Stomach smooth muscle (tissue), 2 donors: ENCODE results near the gene PAH.

Experiments used
- H3K27ac ChIP-seq: one replicate; pipeline ENCODE4 v1.7.0; 2013; ENCODE audit warnings: mild to moderate bottlenecking, low read length, inconsistent platforms
- H3K27me3 ChIP-seq, 2 donors: one replicate each; pipeline ENCODE4 v1.7.0; 2013; ENCODE audit warnings: low read length in 2 of 2; ENCODE audit not compliant: insufficient read depth in 2 of 2, control insufficient read depth in 1 of 2
- H3K36me3 ChIP-seq, 2 donors: one replicate each; pipeline ENCODE4 v1.7.0; 2013; ENCODE audit warnings: low read length in 2 of 2; ENCODE audit not compliant: control insufficient read depth in 2 of 2, insufficient read depth in 2 of 2
- H3K4me1 ChIP-seq: one replicate; pipeline ENCODE4 v1.7.0; 2013; ENCODE audit warnings: low read length; ENCODE audit not compliant: control insufficient read depth, insufficient read depth
- H3K4me3 ChIP-seq, 2 donors: one replicate each; pipeline ENCODE4 v1.7.0; 2013; ENCODE audit warnings: low read length in 2 of 2
- H3K9ac ChIP-seq, 2 donors: one replicate each; pipeline ENCODE4 v1.7.0; 2013; ENCODE audit warnings: low read length in 2 of 2, mild to moderate bottlenecking in 1 of 2
- H3K9me3 ChIP-seq, 2 donors: one replicate each; pipeline ENCODE4 v1.7.0; 2013; ENCODE audit warnings: low read length in 2 of 2; ENCODE audit not compliant: control insufficient read depth in 2 of 2
- donor health status: healthy.
- donor health status: Pancreatic carcinoma.

The PAH gene

DNA sequence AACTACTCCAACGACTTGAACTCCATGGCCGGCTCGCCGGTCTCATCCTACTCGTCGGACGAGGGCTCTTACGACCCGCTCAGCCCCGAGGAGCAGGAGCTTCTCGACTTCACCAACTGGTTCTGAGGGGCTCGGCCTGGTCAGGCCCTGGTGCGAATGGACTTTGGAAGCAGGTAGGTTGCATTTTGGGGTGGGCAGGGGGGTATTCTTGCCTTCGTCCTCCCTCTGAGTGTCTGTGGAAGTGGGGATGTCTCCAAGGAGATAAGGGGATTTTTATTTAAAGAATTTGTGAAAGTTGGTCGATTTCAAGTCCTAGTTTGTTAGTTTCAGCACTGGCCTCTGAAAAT, 41.8 kb upstream of the PAH start:
- peak overlapping the region; percentile 42 to 55 for H3K4me3 ChIP-seq
- H3K27ac ChIP-seq, result no peak overlapping the region
- peaks cover 64 to 83% of the 10 kb centered on the region in 2 donors for H3K27me3 ChIP-seq
- no peak overlapping the region for H3K9ac ChIP-seq
- peaks cover 4 to 6% of the 10 kb centered on the region in 2 donors for H3K9me3 ChIP-seq
- no peaks in the 10 kb centered on the region for H3K4me1 ChIP-seq
- no peaks in the 10 kb centered on the region for H3K36me3 ChIP-seq

DNA sequence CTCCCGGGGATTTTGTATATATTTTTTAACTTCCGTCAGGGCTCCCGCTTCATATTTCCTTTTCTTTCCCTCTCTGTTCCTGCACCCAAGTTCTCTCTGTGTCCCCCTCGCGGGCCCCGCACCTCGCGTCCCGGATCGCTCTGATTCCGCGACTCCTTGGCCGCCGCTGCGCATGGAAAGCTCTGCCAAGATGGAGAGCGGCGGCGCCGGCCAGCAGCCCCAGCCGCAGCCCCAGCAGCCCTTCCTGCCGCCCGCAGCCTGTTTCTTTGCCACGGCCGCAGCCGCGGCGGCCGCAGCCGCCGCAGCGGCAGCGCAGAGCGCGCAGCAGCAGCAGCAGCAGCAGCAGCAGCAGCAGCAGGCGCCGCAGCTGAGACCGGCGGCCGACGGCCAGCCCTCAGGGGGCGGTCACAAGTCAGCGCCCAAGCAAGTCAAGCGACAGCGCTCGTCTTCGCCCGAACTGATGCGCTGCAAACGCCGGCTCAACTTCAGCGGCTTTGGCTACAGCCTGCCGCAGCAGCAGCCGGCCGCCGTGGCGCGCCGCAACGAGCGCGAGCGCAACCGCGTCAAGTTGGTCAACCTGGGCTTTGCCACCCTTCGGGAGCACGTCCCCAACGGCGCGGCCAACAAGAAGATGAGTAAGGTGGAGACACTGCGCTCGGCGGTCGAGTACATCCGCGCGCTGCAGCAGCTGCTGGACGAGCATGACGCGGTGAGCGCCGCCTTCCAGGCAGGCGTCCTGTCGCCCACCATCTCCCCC, 41.2 kb upstream of the PAH start:
- H3K9ac ChIP-seq, result no peak overlapping the region

DNA sequence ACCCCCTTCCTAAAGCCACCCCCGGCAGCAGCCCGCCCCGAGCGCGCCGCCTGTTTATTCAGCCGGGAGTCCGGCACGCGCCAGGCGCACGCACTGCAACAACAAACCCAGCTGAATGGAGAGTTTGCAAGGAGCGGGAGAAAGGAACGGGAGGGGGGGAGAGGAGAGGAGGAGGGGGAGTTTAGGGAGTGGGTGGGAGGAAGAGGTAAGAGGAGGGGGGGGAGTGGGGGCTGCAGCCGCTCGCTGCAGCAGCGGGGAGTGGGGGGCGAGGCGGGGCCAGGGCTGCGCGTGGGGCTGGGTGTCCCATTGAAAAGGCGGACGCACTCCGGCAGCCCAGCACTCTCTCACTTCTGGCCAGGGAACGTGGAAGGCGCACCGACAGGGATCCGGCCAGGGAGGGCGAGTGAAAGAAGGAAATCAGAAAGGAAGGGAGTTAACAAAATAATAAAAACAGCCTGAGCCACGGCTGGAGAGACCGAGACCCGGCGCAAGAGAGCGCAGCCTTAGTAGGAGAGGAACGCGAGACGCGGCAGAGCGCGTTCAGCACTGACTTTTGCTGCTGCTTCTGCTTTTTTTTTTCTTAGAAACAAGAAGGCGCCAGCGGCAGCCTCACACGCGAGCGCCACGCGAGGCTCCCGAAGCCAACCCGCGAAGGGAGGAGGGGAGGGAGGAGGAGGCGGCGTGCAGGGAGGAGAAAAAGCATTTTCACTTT, 40.5 kb upstream of the PAH start, which contains the start of gene ASCL1:
ASCL1 (plus strand) TSS at position 336 of the 712 bp plus-strand sequence. CDS start 571 bp downstream, outside the sequence.
- Histone ChIP-seq H3K9ac (no peak within 1 kb of the TSS), H3K27me3 (peaks cover 57 to 70% of the 10 kb centered on the region in 2 donors), H3K9me3 (no peaks in the 10 kb centered on the region), H3K27ac (no peak within 1 kb of the TSS), H3K4me3 (peak within 1 kb of the TSS; percentile 49 to 55), H3K36me3 (no peaks in the 10 kb centered on the region), H3K4me1 (no peaks in the 10 kb centered on the region)

More for the DNA sequence above, 41.2 kb upstream of the PAH start:
- Histone ChIP-seq H3K36me3 (no peaks in the 10 kb centered on the region), H3K27me3 (peaks cover 63 to 78% of the 10 kb centered on the region in 2 donors), H3K4me1 (no peaks in the 10 kb centered on the region), H3K4me3 (peak overlapping the region; percentile 49 to 55), H3K27ac (no peak overlapping the region), H3K9me3 (peaks cover 0 to under 1% of the 10 kb centered on the region in 2 donors)

DNA sequence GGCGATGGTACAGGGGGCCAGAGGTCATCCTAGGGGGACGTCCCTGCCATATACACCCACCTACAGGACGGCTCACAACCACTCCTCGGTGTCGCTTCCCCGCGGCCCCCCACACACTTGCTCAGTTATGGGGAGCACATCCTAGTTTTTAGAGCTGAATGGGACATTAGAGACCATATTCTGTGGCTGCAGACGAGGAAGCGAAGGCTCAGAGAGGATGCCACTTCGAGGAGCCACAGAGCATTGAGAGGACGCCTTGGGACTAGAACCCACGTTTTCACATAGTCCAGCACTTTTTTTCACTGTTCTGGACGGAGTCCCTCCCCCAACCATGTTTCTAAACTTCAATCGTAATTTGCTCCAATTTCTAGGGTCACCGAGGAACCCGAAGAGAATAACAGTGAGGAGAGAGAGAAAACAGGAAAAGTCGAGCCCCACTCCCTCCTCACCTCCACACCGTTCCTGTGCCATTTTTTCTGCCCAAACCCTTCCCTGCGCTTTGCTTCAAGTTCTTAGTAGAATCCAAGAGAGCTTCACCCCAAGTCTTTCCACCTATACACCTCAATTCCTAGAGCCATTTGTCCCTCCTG, 39.8 kb upstream of the PAH start:
- no peaks in the 10 kb centered on the region for H3K36me3 ChIP-seq
- H3K27me3 ChIP-seq, result peaks cover 54 to 72% of the 10 kb centered on the region in 2 donors
- H3K9me3 ChIP-seq, result no peaks in the 10 kb centered on the region
- no peak overlapping the region for H3K27ac ChIP-seq
- no peak overlapping the region for H3K9ac ChIP-seq
- no peaks in the 10 kb centered on the region for H3K4me1 ChIP-seq
- no peak overlapping the region for H3K4me3 ChIP-seq

DNA sequence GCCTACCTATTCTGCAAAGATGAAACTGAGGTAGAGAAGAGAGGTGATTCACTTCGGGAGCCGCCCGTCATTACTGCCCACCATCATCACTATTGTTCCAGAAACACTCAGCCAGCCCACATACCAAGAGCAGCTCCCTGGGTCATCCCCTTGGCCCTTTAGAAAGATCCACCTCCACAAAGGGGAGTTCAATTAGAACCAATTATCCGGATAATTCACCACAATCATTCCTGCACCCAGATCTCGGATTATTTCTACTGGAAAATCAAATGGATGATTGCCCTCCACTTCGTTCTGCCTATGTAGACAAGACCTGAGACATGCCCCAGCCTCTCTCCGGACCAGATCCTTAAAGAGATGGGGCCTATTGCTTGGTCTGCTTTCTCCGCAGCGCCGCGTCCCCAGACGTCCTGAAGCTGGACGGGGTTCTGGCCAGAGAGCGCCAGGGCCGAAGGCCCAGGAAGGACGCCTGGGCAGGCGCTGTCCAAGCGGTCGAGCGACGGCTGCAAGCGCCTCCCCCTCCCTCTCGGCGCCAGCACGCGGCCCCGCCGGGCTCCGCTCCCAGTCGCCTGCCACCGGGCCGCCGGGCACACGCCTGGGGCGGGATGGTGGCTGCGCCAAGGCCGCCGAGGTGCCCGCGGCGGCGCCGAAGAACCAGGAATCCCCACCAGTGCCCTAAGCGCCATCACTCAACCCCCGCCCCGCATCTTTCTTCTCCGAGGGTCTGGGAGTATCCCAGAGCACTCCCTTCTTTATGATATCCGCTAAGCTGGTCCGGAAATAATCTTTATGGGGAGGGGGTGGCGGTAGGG, 39.1 kb upstream of the PAH start:
- Histone ChIP-seq H3K27me3 (peaks cover 50 to 69% of the 10 kb centered on the region in 2 donors), H3K4me3 (peak overlapping the region in 1 of 2 donors; percentile 16), H3K36me3 (no peaks in the 10 kb centered on the region)

DNA sequence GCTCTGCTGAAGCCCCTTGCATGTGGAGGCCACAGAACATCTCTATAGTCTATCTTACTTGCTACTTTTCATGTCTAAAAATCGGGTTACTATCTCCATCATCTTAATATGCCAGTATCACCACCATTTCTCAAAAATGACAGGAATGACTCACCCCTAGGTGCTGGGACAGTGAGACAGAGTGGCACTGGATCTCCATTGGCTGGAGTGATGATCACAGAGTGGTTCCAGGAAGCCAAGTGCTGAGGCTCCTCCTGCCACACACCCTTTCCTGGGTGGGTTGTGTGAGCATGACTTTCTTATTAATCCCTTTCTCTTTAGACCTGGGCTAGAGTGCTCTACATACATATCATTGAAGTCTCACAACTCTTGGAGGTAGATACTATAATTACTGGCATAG, 37.1 kb upstream of the PAH start:
- H3K27me3 ChIP-seq, result peaks cover 57 to 61% of the 10 kb centered on the region in 2 donors
- H3K9ac ChIP-seq, result no peak overlapping the region
- H3K27ac ChIP-seq, result no peak overlapping the region

More for the DNA sequence above, 39.1 kb upstream of the PAH start:
- Histone ChIP-seq H3K9ac (no peak overlapping the region), H3K9me3 (no peaks in the 10 kb centered on the region), H3K4me1 (no peaks in the 10 kb centered on the region), H3K27ac (no peak overlapping the region)

DNA sequence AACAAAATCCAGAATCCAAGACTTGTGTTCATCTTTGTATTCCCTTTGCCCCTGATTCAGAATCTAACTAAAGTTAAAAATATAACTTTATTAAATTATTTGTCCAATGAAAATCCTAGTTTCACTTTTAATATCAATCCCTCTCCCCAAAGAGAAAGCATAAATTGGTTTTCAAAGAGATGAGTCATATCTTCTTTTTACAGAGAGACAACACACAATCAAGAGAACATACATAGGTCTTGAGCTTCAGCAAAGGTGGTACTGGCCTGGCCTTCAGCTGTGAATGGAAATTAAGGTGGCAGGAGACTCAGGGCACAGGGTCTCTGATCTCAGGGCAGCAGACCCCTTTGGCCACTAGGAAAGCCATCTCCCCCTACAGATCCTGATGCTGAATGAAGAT, 36.2 kb upstream of the PAH start:
- no peaks in the 10 kb centered on the region for H3K36me3 ChIP-seq
- H3K4me1 ChIP-seq, result no peaks in the 10 kb centered on the region
- no peaks in the 10 kb centered on the region for H3K9me3 ChIP-seq
- H3K27me3 ChIP-seq, result peaks cover 52 to 58% of the 10 kb centered on the region in 2 donors
- H3K9ac ChIP-seq, result no peak overlapping the region
- no peak overlapping the region for H3K4me3 ChIP-seq
- no peak overlapping the region for H3K27ac ChIP-seq

More for the DNA sequence above, 37.1 kb upstream of the PAH start:
- H3K4me3 ChIP-seq, result no peak overlapping the region
- H3K36me3 ChIP-seq, result no peaks in the 10 kb centered on the region
- no peaks in the 10 kb centered on the region for H3K4me1 ChIP-seq
- H3K9me3 ChIP-seq, result no peaks in the 10 kb centered on the region

DNA sequence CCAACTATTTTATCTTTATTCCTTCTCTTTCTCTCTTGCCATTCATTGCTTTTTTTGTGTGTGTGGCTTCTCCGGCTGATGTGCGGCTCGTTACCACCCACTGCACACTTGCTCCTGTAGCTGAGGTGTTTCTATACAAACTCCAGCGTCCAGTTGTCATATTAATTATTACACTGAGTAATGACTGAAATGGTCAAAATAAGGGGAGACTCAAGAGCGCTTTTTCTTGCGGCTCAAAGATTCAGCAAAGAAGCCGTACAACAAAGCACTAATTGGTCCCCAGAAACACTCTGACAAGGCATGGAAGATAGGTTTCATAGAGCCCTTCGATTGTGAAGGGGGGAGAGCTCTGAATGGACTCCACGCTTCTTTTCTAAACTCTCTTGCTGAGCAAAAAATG, 34.8 kb upstream of the PAH start:
- H3K36me3 ChIP-seq, result no peaks in the 10 kb centered on the region
- no peak overlapping the region for H3K27ac ChIP-seq
- peaks cover 51 to 54% of the 10 kb centered on the region in 2 donors for H3K27me3 ChIP-seq
- H3K4me3 ChIP-seq, result no peak overlapping the region
- H3K9ac ChIP-seq, result no peak overlapping the region
- no peaks in the 10 kb centered on the region for H3K9me3 ChIP-seq
- no peaks in the 10 kb centered on the region for H3K4me1 ChIP-seq

DNA sequence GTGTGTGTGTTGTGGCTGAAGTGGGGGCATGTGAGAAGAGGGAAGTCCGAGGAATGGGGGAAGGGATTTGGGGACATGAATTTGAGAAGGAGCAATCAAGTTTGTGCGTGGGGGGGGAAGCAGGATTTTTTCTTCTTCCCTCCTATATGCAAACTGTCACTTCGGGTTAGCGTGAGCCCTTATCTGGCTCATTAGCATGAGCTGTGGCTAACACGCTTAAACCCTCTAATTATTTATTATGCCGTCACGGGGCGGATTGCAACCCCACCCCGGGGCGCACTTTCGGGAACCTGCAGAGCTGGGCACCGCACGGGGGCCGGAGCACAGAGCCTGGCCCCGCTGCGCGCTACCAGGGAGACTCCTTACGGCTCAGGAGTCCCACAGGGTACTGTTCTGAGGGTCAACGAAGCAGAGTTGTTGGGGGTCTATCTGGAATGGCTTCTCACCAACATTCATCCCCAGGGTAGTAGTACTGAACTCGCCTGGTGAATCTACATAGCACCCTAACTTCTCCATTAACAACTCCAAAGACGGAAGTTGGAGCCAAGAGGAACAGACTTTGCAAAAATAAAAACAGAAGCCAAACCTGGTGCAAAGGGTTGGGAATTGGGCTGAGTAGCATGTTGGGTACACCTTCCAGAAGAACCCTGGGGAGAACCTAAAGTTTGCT, 34.0 kb upstream of the PAH start:
- Histone ChIP-seq H3K9me3 (no peaks in the 10 kb centered on the region), H3K27me3 (peaks cover 47 to 48% of the 10 kb centered on the region in 2 donors), H3K9ac (no peak overlapping the region), H3K4me1 (no peaks in the 10 kb centered on the region), H3K27ac (no peak overlapping the region), H3K36me3 (no peaks in the 10 kb centered on the region), H3K4me3 (no peak overlapping the region)
